Activated gamma-delta T cell treated with anti-CD3 and anti-CD28 coated beads, Interleukin-2, amount 50 U/mL, for 16 hours (primary cell): ENCODE data around the gene RBFOX1.

Source experiments
- DNase-seq: peaks from one replicate; pipeline ENCODE4 v3.0.0-alpha.2; 2020; ENCODE audit warnings: low read depth

Gene RBFOX1

GRCh38 chr16:7521834-7522233 is 189.2 kb downstream of the RBFOX1 start:
- DNase-seq = no peak

GRCh38 chr16:7524419-7524818 is 191.8 kb downstream of the RBFOX1 start:
- no peak for DNase-seq

GRCh38 chr16:7526736-7527135 is 194.1 kb downstream of the RBFOX1 start:
- DNase-seq = no peak

- no peak for DNase-seq
Observed at GRCh38 chr16:7532534-7532933, 199.9 kb downstream of the RBFOX1 start.

GRCh38 chr16:7534749-7535148 is 202.1 kb downstream of the RBFOX1 start:
- no peak for DNase-seq

- DNase-seq = no peak
Observed at GRCh38 chr16:7541026-7541425, 208.4 kb downstream of the RBFOX1 start.

DNA sequence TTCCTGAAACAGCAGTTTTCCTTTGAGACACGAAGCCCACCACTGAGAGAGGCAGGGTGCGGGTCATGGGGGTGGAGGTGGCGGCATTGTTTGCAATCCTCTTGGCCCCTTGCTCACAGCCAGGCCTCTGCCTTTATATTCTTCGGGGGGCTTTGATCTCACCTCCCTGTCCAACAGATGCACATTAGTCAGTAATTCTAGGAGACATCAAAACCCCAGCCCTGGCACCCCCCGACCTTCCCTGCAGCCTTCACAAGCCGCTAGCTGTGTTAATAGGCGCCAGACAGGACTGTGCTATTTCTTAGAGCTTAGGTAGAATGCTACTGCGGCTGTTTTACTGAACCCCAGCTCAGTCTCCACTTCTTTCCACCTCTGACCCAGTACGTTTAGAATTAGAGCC is 212.6 kb downstream of the RBFOX1 start:
- no peak for DNase-seq

- no peak for DNase-seq
Observed at GRCh38 chr16:7546948-7547347, 214.3 kb downstream of the RBFOX1 start.

DNA sequence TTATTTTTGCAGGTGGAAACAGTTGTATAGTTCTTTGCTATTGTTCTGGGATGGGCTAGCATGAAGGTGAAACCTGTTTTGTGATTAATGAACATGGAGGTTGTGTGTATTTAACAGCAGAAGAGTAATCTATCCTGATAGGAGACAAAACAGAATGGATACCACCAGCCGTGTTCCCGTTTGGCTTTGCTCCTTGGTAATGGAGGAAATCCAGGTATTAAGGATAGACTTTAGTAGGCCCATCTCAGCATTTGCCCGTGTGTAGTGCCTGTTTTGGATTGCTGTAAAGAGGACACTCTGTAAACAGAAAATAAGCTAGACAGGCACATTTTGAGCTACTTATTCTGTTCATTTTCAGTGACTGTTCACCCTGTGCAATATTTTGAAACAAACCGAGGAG is 215.1 kb downstream of the RBFOX1 start:
- DNase-seq = no peak

DNA sequence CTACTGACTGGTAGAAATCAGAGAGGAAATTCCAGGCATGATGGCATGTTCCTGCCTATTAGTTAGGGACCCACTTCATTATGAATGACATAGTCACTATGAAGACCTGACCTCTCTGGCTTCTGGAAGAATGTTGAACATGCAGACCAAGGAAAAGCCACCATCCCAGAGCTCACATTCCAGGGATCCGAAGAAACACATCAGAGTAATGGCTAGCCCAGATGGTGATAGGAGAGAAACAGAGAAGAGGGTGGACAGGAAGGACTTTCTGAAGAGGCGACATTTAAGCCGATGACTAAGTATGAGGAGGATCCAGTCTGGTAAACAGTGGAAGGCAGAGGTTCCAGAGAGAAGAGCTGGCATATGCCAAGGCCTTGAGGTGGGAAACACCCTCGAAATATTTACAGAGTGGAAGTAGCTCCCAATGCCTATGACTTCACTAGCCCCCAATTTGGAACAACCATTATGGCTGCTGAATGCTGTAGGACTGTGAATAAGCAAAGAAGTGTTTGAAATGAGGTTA is 216.2 kb downstream of the RBFOX1 start:
- no peak for DNase-seq

GRCh38 chr16:7550096-7550495 is 217.5 kb downstream of the RBFOX1 start:
- DNase-seq = no peak

DNA sequence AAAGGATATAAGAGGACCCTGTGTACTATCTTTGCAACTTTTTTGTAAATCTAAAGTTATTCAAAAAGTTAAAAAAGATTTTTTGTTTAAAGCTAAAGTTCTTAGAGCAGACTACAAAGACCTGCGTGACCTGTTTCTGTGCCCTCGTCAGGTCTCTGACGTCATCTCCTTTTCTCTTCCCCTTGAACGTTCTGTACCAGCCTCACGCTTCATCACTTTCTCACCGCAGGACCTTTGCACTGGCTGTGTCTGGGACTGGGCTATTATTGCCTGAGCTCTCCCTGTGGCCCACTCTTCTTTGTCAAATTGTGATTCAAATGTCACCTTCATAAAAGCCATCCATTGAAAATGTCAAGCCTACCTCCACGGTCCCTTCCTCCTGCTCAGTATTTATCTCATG is 222.8 kb downstream of the RBFOX1 start:
- no peak for DNase-seq

DNA sequence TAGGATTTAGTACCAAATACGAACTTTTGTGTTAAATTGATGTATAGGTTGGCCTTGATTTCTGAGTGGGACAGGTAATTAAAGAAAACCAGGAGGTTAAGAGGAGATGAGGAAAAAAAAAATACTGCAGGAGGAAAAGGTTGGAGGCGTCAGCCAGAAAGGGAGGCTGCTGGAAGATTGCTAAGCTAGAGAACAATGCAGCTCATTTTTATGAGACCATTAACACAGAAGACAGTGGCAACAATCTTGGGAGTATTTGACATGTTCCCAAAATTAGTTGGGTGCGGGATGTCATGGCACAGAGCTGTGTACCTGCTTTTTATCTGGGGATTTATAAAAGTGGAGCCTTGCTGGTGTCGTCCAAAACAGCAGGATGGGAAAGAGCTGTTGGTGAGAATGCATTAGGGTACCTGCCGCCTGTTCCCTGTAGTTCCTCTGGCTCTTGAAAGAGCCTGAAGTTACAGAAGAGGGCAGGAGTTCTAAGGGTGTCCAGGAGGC is 229.3 kb downstream of the RBFOX1 start:
- no peak for DNase-seq

DNA sequence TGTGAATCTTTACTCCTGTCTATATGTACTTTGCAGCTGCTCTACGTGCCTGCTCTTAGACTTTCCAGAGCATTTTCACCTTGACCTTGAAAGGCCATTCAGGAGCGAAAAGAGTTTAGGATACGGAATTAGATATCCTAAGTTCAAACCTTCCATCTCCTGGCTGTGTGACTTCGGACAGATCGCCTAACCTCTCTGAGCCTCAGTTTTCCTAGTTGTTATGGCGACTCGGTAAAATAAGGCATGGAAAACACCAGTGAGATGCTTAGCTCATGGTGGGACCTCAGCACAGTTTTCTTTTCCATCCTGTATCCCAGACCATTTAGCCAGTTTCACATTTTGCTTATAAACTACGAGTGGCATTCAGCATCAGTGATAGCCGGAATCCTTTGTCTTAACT is 233.7 kb downstream of the RBFOX1 start:
- no peak for DNase-seq

GRCh38 chr16:7571366-7571765 is 238.7 kb downstream of the RBFOX1 start:
- no peak for DNase-seq

DNA sequence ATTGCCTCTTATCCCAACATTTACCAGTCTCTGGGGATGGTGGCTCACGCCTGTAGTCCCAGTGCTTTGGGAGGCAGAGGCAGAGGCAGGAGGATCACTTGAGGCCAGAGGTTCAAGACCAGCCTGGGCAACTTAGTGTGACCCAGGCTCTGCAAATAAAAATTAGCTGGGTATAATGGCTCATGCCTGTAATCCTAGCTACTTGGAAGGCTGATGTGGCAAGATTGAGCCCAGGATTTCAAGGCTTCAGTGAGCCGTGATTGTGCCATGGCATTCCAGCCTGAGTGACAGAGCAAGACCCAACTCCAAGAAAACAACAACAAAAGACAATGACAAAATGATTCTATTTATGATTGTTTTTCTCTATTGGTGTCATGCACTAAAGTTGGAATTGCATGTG is 244.9 kb downstream of the RBFOX1 start:
- no peak for DNase-seq

DNA sequence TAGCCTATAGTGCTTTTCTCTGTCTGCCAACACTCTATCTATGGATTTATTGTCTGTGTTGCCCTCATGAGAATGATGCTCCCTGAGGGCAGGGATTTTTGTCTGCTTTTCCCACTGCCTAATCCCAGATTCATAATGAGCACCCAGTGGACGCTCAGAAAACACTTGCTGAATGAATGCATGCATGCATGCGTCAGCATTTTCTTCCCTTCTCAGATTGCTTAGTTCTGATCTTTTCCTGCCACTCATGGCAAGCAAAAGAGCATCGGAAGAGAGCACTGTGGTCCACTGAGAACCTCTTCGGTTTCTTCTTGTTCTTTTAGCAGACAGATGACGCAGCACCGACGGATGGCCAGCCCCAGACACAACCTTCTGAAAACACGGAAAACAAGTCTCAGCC is 246.8 kb downstream of the RBFOX1 start:
- no peak for DNase-seq

DNA sequence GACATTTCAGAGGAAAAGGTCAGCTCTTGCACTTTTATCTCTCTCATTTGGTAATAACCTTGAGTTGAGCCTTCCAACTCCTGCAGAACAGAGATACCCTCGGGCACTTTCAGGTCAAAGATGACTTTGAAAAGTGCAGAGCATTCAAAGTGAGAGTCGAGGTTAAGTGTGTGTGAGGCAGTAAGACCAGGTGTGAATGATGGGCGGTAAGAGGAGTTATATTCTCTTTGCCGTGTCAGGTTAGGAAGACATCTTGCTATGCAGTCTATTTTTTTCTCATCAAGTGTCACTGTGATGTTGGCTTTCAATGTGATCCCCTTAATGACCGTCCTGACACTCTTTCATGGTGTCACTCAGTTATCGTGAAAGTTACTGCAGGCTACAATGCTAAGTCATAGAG is 248.5 kb downstream of the RBFOX1 start:
- no peak for DNase-seq

DNA sequence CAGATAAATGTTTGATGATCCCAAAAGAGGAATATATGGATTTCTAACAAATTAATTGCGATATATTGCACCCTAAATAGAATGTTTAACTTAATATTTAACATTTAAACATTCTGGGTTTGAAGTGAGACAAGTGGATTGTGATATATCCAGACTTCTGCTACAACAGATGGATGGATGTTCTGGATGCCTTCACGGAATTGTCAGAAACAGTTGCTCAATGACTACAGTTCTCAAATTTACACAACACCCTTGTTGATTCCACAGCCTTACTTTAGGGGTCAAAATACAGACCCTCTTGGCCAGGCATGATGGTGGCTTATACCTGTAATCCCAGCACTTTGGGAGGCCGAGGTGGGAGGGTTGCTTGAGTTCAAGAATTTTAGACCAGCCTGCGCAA is 250.8 kb downstream of the RBFOX1 start:
- DNase-seq = no peak

DNA sequence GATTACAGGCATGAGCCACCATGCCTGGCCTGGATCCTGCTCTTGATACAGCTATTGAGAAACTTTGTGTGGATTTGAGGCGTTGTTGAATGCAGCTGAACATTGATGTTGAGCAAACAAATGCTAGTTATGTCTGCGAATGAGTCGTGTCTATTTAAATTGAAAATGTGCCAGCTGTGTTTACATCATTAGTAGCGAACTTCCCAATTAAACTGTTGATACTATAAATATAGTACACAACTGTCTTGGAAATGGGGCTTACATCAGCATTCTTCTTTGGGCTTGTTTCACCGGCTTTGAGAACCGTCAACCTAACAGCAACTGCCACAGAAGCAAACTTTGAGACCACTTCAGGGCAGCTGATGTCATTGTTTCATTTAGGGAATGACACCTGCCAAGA is 251.9 kb downstream of the RBFOX1 start:
- DNase-seq = no peak

DNA sequence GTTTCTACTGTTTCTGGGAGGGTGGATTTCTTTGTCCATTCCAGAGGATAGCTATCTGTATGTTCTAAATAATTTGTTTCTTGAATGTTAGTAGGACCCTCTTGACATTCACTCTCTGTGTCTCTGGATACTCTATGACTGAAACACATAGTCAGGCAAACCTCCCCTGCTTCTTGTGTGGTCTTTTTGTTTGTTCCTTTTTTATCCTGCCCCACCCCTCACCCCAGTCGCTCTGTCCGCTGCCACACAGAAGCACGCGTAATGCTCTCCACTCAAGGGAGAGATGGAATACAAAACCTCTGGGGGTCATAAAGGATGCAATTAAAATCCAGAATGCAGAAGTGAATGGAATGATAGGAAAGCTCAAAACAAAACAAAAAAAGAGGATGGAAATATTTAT is 253.1 kb downstream of the RBFOX1 start:
- no peak for DNase-seq

DNA sequence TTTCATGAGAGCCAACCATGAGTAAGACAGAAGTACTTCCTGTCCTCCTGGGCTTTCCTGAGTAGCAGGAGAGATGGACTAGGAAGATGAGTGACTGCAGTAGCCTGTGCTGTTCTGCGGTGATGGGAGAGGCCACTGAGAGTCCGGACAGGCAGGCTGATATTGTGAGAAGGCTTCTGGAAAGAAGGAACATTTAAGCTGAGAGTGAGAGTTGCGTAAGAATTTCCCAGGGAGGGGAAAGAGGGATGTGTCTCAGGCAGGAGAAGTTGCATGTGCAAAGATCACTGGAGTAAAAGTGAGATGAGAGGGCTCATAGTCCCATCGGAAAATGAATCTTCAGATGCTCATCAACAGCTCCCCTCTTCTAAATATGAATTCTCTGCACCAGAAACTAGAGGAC is 258.3 kb downstream of the RBFOX1 start:
- no peak for DNase-seq

GRCh38 chr16:7596308-7596707 is 263.7 kb downstream of the RBFOX1 start:
- no peak for DNase-seq

GRCh38 chr16:7597677-7598076 is 265.0 kb downstream of the RBFOX1 start:
- DNase-seq = no peak

DNA sequence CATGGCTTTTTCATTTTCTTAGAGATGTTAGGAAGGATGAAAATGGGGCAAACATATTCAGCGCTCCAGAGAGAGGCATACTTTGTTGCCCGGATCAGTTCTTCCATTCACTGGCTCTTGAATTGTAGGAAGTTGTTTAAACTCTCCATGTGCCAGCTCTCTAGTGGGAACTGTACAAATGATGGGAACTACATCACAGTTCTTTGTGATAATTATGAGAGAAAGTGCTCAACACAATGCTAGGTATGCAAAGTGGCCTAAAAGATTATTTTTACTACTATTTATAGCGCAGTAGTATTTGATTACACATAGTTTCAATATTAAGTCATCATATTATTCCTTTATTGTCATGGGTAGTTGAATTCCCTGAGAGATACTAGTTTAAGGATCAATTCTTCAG is 268.5 kb downstream of the RBFOX1 start:
- DNase-seq = no peak
